Neural progenitor cell (in vitro differentiated cells): ENCODE data around the gene ZP3. TPM values are rescaled to one million over a fixed set of nuclear protein-coding genes. Genes with fewer than 3 reads are reported as not detected.
A peak's percentile ranks its signal among the peaks of the same experiment; 100 is the strongest.

Experiments
- DNase-seq: peaks from one replicate; pipeline ENCODE4 v3.0.0-alpha.2; 2016; ENCODE audit warnings: low spot score
- H2AFZ ChIP-seq: fragments of 200-600 bp; sonication (generic); replicated peaks from 2 replicates; pipeline ENCODE4 v1.6.1; 2016; ENCODE audit warnings: antibody characterized with exemption
- H3F3A ChIP-seq: fragments of 200-600 bp; sonication (generic); 2 replicates; pipeline ENCODE4 v1.6.1; 2016; ENCODE audit warnings: antibody characterized with exemption, low read depth
- H3K27ac ChIP-seq: fragments of 200-600 bp; sonication (generic); 2 replicates; pipeline ENCODE4 v1.5.1; 2016; ENCODE audit warnings: mild to moderate bottlenecking
- H3K27me3 ChIP-seq: fragments of 200-600 bp; sonication (generic); 2 replicates; pipeline ENCODE4 v1.6.1; 2016; ENCODE audit warnings: mild to moderate bottlenecking, moderate library complexity
- H3K36me3 ChIP-seq: fragments of 200-600 bp; sonication (generic); 2 replicates; pipeline ENCODE4 v1.5.1; 2016
- H3K4me1 ChIP-seq: fragments of 200-600 bp; sonication (generic); 2 replicates; pipeline ENCODE4 v1.6.1; 2016; ENCODE audit warnings: mixed run types
- H3K4me2 ChIP-seq: fragments of 200-600 bp; sonication (generic); 2 replicates; pipeline ENCODE4 v1.6.1; 2016
- H3K4me3 ChIP-seq: fragments of 200-600 bp; sonication (generic); 2 replicates; pipeline ENCODE4 v1.5.1; 2016
- H3K79me2 ChIP-seq: fragments of 200-600 bp; sonication (generic); 2 replicates; pipeline ENCODE4 v1.6.1; 2016; ENCODE audit warnings: low read depth
- H3K9ac ChIP-seq: fragments of 200-600 bp; sonication (generic); 2 replicates; pipeline ENCODE4 v1.6.1; 2016
- H3K9me3 ChIP-seq: fragments of 200-600 bp; sonication (generic); 2 replicates; pipeline ENCODE4 v1.5.1; 2016; ENCODE audit warnings: low read depth
- H4K20me1 ChIP-seq: fragments of 200-600 bp; sonication (generic); 2 replicates; pipeline ENCODE4 v1.6.1; 2016; ENCODE audit warnings: low read depth
- H3K27ac Mint-ChIP-seq: 3 replicates; pipeline ENCODE4 v1.8.0; 2021; ENCODE audit warnings: mixed read lengths
- H3K27me3 Mint-ChIP-seq: 2 replicates; pipeline ENCODE4 v1.8.0; 2022; ENCODE audit warnings: low read depth, mild to moderate bottlenecking, inconsistent platforms, moderate library complexity, mixed read lengths; ENCODE audit not compliant: insufficient read depth
- H3K36me3 Mint-ChIP-seq: 3 replicates; pipeline ENCODE4 v1.8.0; 2021; ENCODE audit warnings: mixed read lengths
- H3K4me1 Mint-ChIP-seq: 3 replicates; pipeline ENCODE4 v1.8.0; 2021; ENCODE audit warnings: mixed read lengths
- H3K4me3 Mint-ChIP-seq: 3 replicates; pipeline ENCODE4 v1.8.0; 2021; ENCODE audit warnings: mild to moderate bottlenecking, moderate library complexity, mixed read lengths
- H3K9me3 Mint-ChIP-seq: 3 replicates; pipeline ENCODE4 v1.8.0; 2020; ENCODE audit warnings: mixed read lengths
- CTCF ChIP-seq: fragments of 200-600 bp; sonication (generic); IDR thresholded peaks from 2 replicates; pipeline ENCODE4 v1.5.1; 2017; ENCODE audit warnings: antibody characterized with exemption, mild to moderate bottlenecking
- EZH2 ChIP-seq: fragments of 200-600 bp; sonication (generic); IDR thresholded peaks from 2 replicates; pipeline ENCODE4 v1.6.1; 2017; ENCODE audit warnings: antibody characterized with exemption, mild to moderate bottlenecking, moderate library complexity
- EZH2phosphoT487 ChIP-seq: fragments of 200-600 bp; sonication (generic); IDR thresholded peaks from 2 replicates; pipeline ENCODE4 v1.6.1; 2017; ENCODE audit warnings: antibody characterized with exemption
- total RNA-seq: library from RNA; depleted of rRNA; stranded (reverse); fragments of >200 nt; gene quantifications from 2 replicates; pipeline ENCODE4 v1.2.3, GENCODE V29; 2015; ENCODE audit warnings: low replicate concordance

ZP3 gene
- 1.7 TPM in 1 of 2 replicates, not detected in the other for total RNA-seq

GRCh38 chr7:76424413-76425111, at the start of gene ZP3:
ZP3 (plus strand) TSS chr7:76424950; CDS start chr7:76424965, 15 bp downstream.
- no peak for TF ChIP-seq CTCF
- TF ChIP-seq EZH2phosphoT487 = no peak
- TF ChIP-seq EZH2 = no peak
- peaks cover 9% of the 10 kb centered on the region for H3F3A ChIP-seq
- H3K4me3 ChIP-seq = no peak within 1 kb of the TSS
- no peaks in the 10 kb centered on the region for H4K20me1 ChIP-seq
- no peak within 1 kb of the TSS for H3K4me2 ChIP-seq
- no peaks in the 10 kb centered on the region for H3K79me2 ChIP-seq
- peaks cover 5% of the 10 kb centered on the region for H3K4me1 ChIP-seq
- no peak within 1 kb of the TSS for H3K27ac ChIP-seq
- no peak within 1 kb of the TSS for H2AFZ ChIP-seq
- H3K9me3 Mint-ChIP-seq = peaks cover 5% of the 10 kb centered on the region
- H3K27me3 ChIP-seq = no peaks in the 10 kb centered on the region
- H3K9ac ChIP-seq = no peak within 1 kb of the TSS
- no peak within 1 kb of the TSS for H3K4me3 Mint-ChIP-seq
- H3K9me3 ChIP-seq = no peaks in the 10 kb centered on the region
- peaks cover 4% of the 10 kb centered on the region for H3K27me3 Mint-ChIP-seq
- H3K36me3 ChIP-seq = no peaks in the 10 kb centered on the region
- H3K27ac Mint-ChIP-seq = peak within 1 kb of the TSS; percentile 71
- H3K4me1 Mint-ChIP-seq = peaks cover 13% of the 10 kb centered on the region
- DNase-seq = no peak
- no peaks in the 10 kb centered on the region for H3K36me3 Mint-ChIP-seq

- no peaks in the 10 kb centered on the region for H3K4me1 ChIP-seq
- H3K79me2 ChIP-seq = no peaks in the 10 kb centered on the region
- no peak overlapping the region for H3K9ac ChIP-seq
- DNase-seq = no peak
- H3K4me3 Mint-ChIP-seq = no peak overlapping the region
- H3F3A ChIP-seq = peaks cover 3% of the 10 kb centered on the region
- H2AFZ ChIP-seq = no peak overlapping the region
- H3K27me3 Mint-ChIP-seq = peaks cover 7% of the 10 kb centered on the region
- H3K27ac Mint-ChIP-seq = no peak overlapping the region
- H3K27ac ChIP-seq = no peak overlapping the region
- no peaks in the 10 kb centered on the region for H4K20me1 ChIP-seq
- no peaks in the 10 kb centered on the region for H3K36me3 ChIP-seq
- H3K4me2 ChIP-seq = no peak overlapping the region
- peaks cover 16% of the 10 kb centered on the region for H3K4me1 Mint-ChIP-seq
- H3K36me3 Mint-ChIP-seq = no peaks in the 10 kb centered on the region
- no peaks in the 10 kb centered on the region for H3K27me3 ChIP-seq
- H3K9me3 Mint-ChIP-seq = no peaks in the 10 kb centered on the region
- TF ChIP-seq EZH2 (no peak), EZH2phosphoT487 (no peak), CTCF (no peak)
- no peak overlapping the region for H3K4me3 ChIP-seq
- H3K9me3 ChIP-seq = no peaks in the 10 kb centered on the region
Observed at GRCh38 chr7:76375251-76375650, 49.5 kb upstream of the ZP3 start.

GRCh38 chr7:76377186-76377918, 47.4 kb upstream of the ZP3 start:
- Histone ChIP-seq H3K36me3 (no peaks in the 10 kb centered on the region), H4K20me1 (no peaks in the 10 kb centered on the region), H3K27me3 (no peaks in the 10 kb centered on the region), H3K4me2 (no peak overlapping the region), H3K4me3 (no peak overlapping the region), H3K9me3 (no peaks in the 10 kb centered on the region), H2AFZ (no peak overlapping the region), H3K9ac (no peak overlapping the region), H3K27ac (no peak overlapping the region), H3K79me2 (no peaks in the 10 kb centered on the region), H3K4me1 (no peaks in the 10 kb centered on the region), H3F3A (peaks cover 13% of the 10 kb centered on the region)
- Mint-ChIP-seq H3K27ac (no peak overlapping the region), H3K4me3 (no peak overlapping the region), H3K27me3 (peaks cover 7% of the 10 kb centered on the region), H3K36me3 (no peaks in the 10 kb centered on the region), H3K4me1 (peaks cover 19% of the 10 kb centered on the region), H3K9me3 (no peaks in the 10 kb centered on the region)
- DNase-seq = no peak
- TF ChIP-seq CTCF (no peak), EZH2 (no peak), EZH2phosphoT487 (no peak)
